ENCODE measurements around the gene SRP9. TPM values are rescaled to one million over a fixed set of nuclear protein-coding genes. Genes with fewer than 3 reads are reported as not detected.
"Not testable (repeated sequence)": the region's sequence is repeated elsewhere in the genome, so short reads cannot be mapped to it uniquely, and the experiment has no call there.

SRP9 gene
- total RNA-seq, 1 donor from 2014 or later, result 49.4 TPM

GRCh38 chr1:225813214-225813964 lies 35.8 kb downstream of the SRP9 start:
- Histone ChIP-seq H3K27ac (peak overlapping the region; percentile 89 to 90), H3K4me3 (peak overlapping the region in 1 of 2 donors; percentile 7), H3K9me3 (no peaks in the 10 kb centered on the region), H3K27me3 (no peaks in the 10 kb centered on the region), H3K4me1 (peaks cover 41 to 61% of the 10 kb centered on the region in 2 donors), H3K36me3 (no peaks in the 10 kb centered on the region)
- intact Hi-C loops (cut with DNase I), result no loop called here
- DNase-seq (ENCODE audit: low spot score in 2 of 2), result no peak
- TF ChIP-seq, protein P1, sequence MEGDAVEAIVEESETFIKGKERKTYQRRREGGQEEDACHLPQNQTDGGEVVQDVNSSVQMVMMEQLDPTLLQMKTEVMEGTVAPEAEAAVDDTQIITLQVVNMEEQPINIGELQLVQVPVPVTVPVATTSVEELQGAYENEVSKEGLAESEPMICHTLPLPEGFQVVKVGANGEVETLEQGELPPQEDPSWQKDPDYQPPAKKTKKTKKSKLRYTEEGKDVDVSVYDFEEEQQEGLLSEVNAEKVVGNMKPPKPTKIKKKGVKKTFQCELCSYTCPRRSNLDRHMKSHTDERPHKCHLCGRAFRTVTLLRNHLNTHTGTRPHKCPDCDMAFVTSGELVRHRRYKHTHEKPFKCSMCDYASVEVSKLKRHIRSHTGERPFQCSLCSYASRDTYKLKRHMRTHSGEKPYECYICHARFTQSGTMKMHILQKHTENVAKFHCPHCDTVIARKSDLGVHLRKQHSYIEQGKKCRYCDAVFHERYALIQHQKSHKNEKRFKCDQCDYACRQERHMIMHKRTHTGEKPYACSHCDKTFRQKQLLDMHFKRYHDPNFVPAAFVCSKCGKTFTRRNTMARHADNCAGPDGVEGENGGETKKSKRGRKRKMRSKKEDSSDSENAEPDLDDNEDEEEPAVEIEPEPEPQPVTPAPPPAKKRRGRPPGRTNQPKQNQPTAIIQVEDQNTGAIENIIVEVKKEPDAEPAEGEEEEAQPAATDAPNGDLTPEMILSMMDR (IDR thresholded peaks at IDR 0.05), result no peak

DNA sequence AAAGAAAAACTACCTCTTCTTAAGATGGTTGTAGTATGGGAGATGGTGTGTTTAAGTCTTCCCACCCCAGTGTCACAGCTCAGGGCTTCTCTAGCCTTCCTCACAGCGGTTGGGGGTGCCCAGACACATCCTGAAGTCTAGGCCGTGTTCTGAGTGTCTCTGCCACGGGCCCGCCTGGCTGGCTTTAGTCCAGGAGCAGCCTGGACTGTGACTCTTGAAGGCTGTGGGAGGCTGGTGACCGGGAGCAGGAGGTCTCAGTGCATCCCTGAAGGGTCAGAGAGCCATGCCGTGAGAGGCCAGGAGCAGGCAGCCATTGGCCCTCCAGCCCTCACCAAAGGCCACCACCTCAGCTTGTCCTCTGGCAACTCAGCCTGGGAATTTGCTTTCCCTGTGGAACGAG lies 36.8 kb downstream of the SRP9 start:
- TF ChIP-seq, protein P1 (IDR thresholded peaks at IDR 0.05), result no peak
- peak overlapping the region in 1 of 2 donors; percentile 7 for H3K4me3 ChIP-seq
- peak overlapping the region; percentile 89 to 90 for H3K27ac ChIP-seq
- H3K4me1 ChIP-seq, result peaks cover 41 to 64% of the 10 kb centered on the region in 2 donors
- H3K27me3 ChIP-seq, result no peaks in the 10 kb centered on the region
- H3K36me3 ChIP-seq, result no peaks in the 10 kb centered on the region
- DNase-seq (ENCODE audit: low spot score in 2 of 2), result no peak
- intact Hi-C loops (cut with DNase I), result no loop called here
- no peaks in the 10 kb centered on the region for H3K9me3 ChIP-seq

- H3K9me3 ChIP-seq; DNase-seq (ENCODE audit: low spot score in 2 of 2); H3K36me3 ChIP-seq; H3K4me3 ChIP-seq; H3K27me3 ChIP-seq: not testable (repeated sequence)
- H3K4me1 ChIP-seq, result peaks cover 41 to 67% of the 10 kb centered on the region in 2 donors
- H3K27ac ChIP-seq, result peak overlapping the region; percentile 89 to 90
- intact Hi-C loops (cut with DNase I), result loop anchor here (5.0 kb wide), 2 partner anchors 67 to 118 kb away; partner anchors contain the start of gene TMEM63A
Observed at GRCh38 chr1:225815090-225815489, 37.5 kb downstream of the SRP9 start.

GRCh38 chr1:225815526-225816178 lies 38.0 kb downstream of the SRP9 start:
- intact Hi-C loops (cut with DNase I), result loop anchor here (2.0 to 5.0 kb wide), 3 partner anchors 19 to 118 kb away; partner anchors contain the start of gene TMEM63A
- Histone ChIP-seq H3K9me3 (no peaks in the 10 kb centered on the region), H3K36me3 (no peaks in the 10 kb centered on the region), H3K27me3 (no peaks in the 10 kb centered on the region), H3K4me3 (no peak overlapping the region), H3K27ac (peak overlapping the region; percentile 89 to 90), H3K4me1 (peaks cover 41 to 72% of the 10 kb centered on the region in 2 donors)
- TF ChIP-seq, protein P1 (IDR thresholded peaks at IDR 0.05), result no peak
- no peak for DNase-seq (ENCODE audit: low spot score in 2 of 2)

- Histone ChIP-seq H3K9me3 (no peaks in the 10 kb centered on the region), H3K27me3 (no peaks in the 10 kb centered on the region), H3K27ac (peak overlapping the region; percentile 89 to 90), H3K4me3 (peak overlapping the region in 1 of 2 donors; percentile 37), H3K4me1 (peaks cover 41 to 69% of the 10 kb centered on the region in 2 donors), H3K36me3 (no peaks in the 10 kb centered on the region)
- intact Hi-C loops (cut with DNase I), result loop anchor here (2.0 to 5.0 kb wide), 3 partner anchors 18 to 120 kb away; partner anchors contain the start of gene TMEM63A
- TF ChIP-seq, protein P1 (IDR thresholded peaks at IDR 0.05), result no peak
- peak in 1 of 2 donors; percentile 84 for DNase-seq (ENCODE audit: low spot score in 2 of 2)
Observed at GRCh38 chr1:225816643-225817538, 39.3 kb downstream of the SRP9 start.
